Hepatocyte (in vitro differentiated cells): Measurements from ENCODE around the gene SLC52A3. TPM values are rescaled to one million over a fixed set of nuclear protein-coding genes. Genes with fewer than 3 reads are reported as not detected.

Experiments used
- DNase-seq: peaks from one replicate; pipeline ENCODE4 v3.0.0-alpha.2; 2016; ENCODE audit warnings: low spot score
- H2AFZ ChIP-seq: fragments of 200-600 bp; sonication (generic); 2 replicates; pipeline ENCODE4 v1.6.0; 2016; ENCODE audit warnings: antibody characterized with exemption, mild to moderate bottlenecking
- H3K27ac ChIP-seq: fragments of 200-600 bp; sonication (generic); 2 replicates; pipeline ENCODE4 v1.5.1; 2016; ENCODE audit warnings: mild to moderate bottlenecking
- H3K27me3 ChIP-seq: fragments of 200-600 bp; sonication (generic); 2 replicates; pipeline ENCODE4 v1.6.1; 2016
- H3K36me3 ChIP-seq: fragments of 200-600 bp; sonication (generic); replicated peaks from 2 replicates; pipeline ENCODE4 v1.5.1; 2016; ENCODE audit warnings: low read depth; ENCODE audit not compliant: insufficient read depth
- H3K4me1 ChIP-seq: fragments of 200-600 bp; sonication (generic); 2 replicates; pipeline ENCODE4 v1.5.1; 2016; ENCODE audit warnings: mild to moderate bottlenecking, moderate library complexity; ENCODE audit not compliant: insufficient read depth
- H3K4me2 ChIP-seq: fragments of 200-600 bp; sonication (generic); 2 replicates; pipeline ENCODE4 v1.6.0; 2016
- H3K4me3 ChIP-seq: fragments of 200-600 bp; sonication (generic); 2 replicates; pipeline ENCODE4 v1.5.1; 2016; ENCODE audit warnings: mild to moderate bottlenecking
- H3K79me2 ChIP-seq: fragments of 200-600 bp; sonication (generic); 2 replicates; pipeline ENCODE4 v1.6.0; 2017; ENCODE audit warnings: mild to moderate bottlenecking
- H3K9me2 ChIP-seq: fragments of 200-600 bp; sonication (generic); replicated peaks from 2 replicates; pipeline ENCODE4 v1.6.0; 2017; ENCODE audit warnings: mild to moderate bottlenecking; ENCODE audit not compliant: insufficient read depth
- H3K9me3 ChIP-seq: fragments of 200-600 bp; sonication (generic); 2 replicates; pipeline ENCODE4 v1.5.1; 2016; ENCODE audit warnings: low read depth, mild to moderate bottlenecking
- H4K20me1 ChIP-seq: fragments of 200-600 bp; sonication (generic); 2 replicates; pipeline ENCODE4 v1.6.0; 2016; ENCODE audit warnings: mild to moderate bottlenecking; ENCODE audit not compliant: insufficient read depth, poor library complexity, severe bottlenecking
- EZH2 ChIP-seq: fragments of 200-600 bp; sonication (generic); IDR thresholded peaks from 2 replicates; pipeline ENCODE4 v1.6.1; 2016; ENCODE audit warnings: antibody characterized with exemption, mild to moderate bottlenecking, borderline replicate concordance
- EZH2phosphoT487 ChIP-seq: fragments of 200-600 bp; sonication (generic); IDR thresholded peaks from one replicate; pipeline ENCODE4 v1.6.1; 2018; ENCODE audit warnings: antibody characterized with exemption, mild to moderate bottlenecking, low read depth, moderate library complexity; ENCODE audit not compliant: unreplicated experiment, severe bottlenecking
- WGBS: methylation state at CpG from one replicate; pipeline ENCODE4 v1.1.6; 2016; ENCODE audit warnings: low lambda C conversion rate; ENCODE audit errors: missing lambda C conversion rate; 5-methylcytosine and 5-hydroxymethylcytosine counted together
- polyA plus RNA-seq: library from polyadenylated mRNA; unstranded; fragments of >200 nt; fragmentation: Nextera tagmentation; extraction: Ambion mirVana; gene quantifications from 2 replicates; pipeline ENCODE4 v1.2.1, GENCODE V29; 2016
- total RNA-seq: library from RNA; depleted of rRNA; stranded (reverse); fragments of >200 nt; gene quantifications from 2 replicates; pipeline ENCODE4 v1.2.3, GENCODE V29; 2014
- TF ChIP-seq, protein P1 (sequence below): fragments of 200-600 bp; sonication (generic); IDR thresholded peaks from 2 replicates; pipeline ENCODE4 v1.5.1; 2016; ENCODE audit warnings: antibody characterized with exemption, mild to moderate bottlenecking; ENCODE audit not compliant: poor library complexity

SLC52A3 gene
- total and polyA plus RNA-seq, 2 experiments from 2014 or later: 0.33 to 0.35 TPM

DNA sequence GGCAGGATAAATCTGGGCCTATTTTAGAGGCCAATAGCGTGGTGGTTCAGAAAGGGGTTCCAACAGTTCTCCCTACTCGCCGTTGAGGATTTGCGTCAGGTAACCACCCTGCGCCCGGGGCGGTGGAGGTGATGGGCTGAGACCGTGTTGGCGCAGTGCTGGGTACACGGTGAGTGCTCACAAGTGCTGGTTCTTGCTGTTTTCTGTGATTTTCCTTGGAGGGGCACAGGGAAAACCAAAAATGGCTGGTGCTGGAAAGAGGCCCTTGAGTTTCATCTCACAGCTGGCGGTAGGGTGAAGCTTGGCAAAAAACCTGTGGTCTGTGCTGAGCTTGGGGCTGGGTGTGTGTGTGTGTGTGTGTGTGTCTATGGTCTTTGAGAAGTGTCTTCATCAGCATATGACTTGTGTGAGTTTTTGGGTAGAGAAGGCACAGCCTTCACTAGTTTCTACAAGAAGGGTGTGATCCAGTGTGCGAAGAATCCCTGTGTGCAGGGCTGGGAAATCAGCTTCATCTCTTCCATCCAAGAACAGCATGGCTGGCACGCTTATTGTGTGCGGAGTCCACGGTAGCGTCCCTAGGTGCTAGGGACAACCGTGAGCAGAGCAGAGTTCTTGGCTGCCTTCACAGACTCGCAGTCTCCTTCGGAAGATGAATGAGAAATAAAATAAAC is 57.4 kb downstream of the SLC52A3 start:
- Histone ChIP-seq H3K4me1 (no peaks in the 10 kb centered on the region), H3K9me3 (no peaks in the 10 kb centered on the region), H3K4me2 (no peak overlapping the region), H3K4me3 (no peak overlapping the region), H3K27ac (no peak overlapping the region), H3K79me2 (no peaks in the 10 kb centered on the region), H3K9me2 (no peaks in the 10 kb centered on the region), H2AFZ (no peak overlapping the region), H3K36me3 (no peaks in the 10 kb centered on the region), H4K20me1 (no peaks in the 10 kb centered on the region), H3K27me3 (peaks cover 26% of the 10 kb centered on the region)
- DNase-seq: no peak
- TF ChIP-seq EZH2 (no peak), EZH2phosphoT487 (no peak)
- TF ChIP-seq, protein P1, sequence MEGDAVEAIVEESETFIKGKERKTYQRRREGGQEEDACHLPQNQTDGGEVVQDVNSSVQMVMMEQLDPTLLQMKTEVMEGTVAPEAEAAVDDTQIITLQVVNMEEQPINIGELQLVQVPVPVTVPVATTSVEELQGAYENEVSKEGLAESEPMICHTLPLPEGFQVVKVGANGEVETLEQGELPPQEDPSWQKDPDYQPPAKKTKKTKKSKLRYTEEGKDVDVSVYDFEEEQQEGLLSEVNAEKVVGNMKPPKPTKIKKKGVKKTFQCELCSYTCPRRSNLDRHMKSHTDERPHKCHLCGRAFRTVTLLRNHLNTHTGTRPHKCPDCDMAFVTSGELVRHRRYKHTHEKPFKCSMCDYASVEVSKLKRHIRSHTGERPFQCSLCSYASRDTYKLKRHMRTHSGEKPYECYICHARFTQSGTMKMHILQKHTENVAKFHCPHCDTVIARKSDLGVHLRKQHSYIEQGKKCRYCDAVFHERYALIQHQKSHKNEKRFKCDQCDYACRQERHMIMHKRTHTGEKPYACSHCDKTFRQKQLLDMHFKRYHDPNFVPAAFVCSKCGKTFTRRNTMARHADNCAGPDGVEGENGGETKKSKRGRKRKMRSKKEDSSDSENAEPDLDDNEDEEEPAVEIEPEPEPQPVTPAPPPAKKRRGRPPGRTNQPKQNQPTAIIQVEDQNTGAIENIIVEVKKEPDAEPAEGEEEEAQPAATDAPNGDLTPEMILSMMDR: no peak
- WGBS: 82% methylated on average over 19 of the region's 19 CpGs

Other genes with a start within 250 kb of the SLC52A3 start
- 157 and 173 TPM in 2 replicates for gene CSNK2A1, start 224.7 kb downstream of the SLC52A3 start, total RNA-seq
- 63.9 and 65.6 TPM in 2 replicates for gene CSNK2A1, start 224.7 kb downstream of the SLC52A3 start, polyA plus RNA-seq
- gene TCF15, start 158.2 kb downstream of the SLC52A3 start, total RNA-seq: not detected in 2 replicates
- not detected in 2 replicates for gene TCF15, start 158.2 kb downstream of the SLC52A3 start, polyA plus RNA-seq
- 40.0 and 42.2 TPM in 2 replicates for gene SRXN1, start 115.3 kb downstream of the SLC52A3 start, total RNA-seq
- 26.9 and 39.6 TPM in 2 replicates for gene SRXN1, start 115.3 kb downstream of the SLC52A3 start, polyA plus RNA-seq
- gene SCRT2, start 92.7 kb downstream of the SLC52A3 start, total RNA-seq: not detected in 2 replicates
- gene SCRT2, start 92.7 kb downstream of the SLC52A3 start, polyA plus RNA-seq: not detected in 2 replicates
- 4.4 and 4.6 TPM in 2 replicates for gene FAM110A, start 65.2 kb upstream of the SLC52A3 start, total RNA-seq
- 6.1 and 8.9 TPM in 2 replicates for gene FAM110A, start 65.2 kb upstream of the SLC52A3 start, polyA plus RNA-seq
- gene ANGPT4, start 147.8 kb upstream of the SLC52A3 start, total RNA-seq: not detected in 2 replicates
- not detected in 2 replicates for gene ANGPT4, start 147.8 kb upstream of the SLC52A3 start, polyA plus RNA-seq
- gene RSPO4, start 233.8 kb upstream of the SLC52A3 start, total RNA-seq: 0.08 and 0.57 TPM in 2 replicates
- 0.41 and 2.4 TPM in 2 replicates for gene RSPO4, start 233.8 kb upstream of the SLC52A3 start, polyA plus RNA-seq